C4-2B (cell line): ENCODE measurements around the gene IGF1.

Experiments
- ZFX ChIP-seq: fragments of 450-650 bp; IDR thresholded peaks from 2 replicates; pipeline ENCODE4 v1.6.1; 2017
- TF ChIP-seq, protein P1 (sequence below): fragments of 450-650 bp; conservative IDR thresholded peaks from 2 replicates; pipeline ENCODE4 v1.5.1; 2017; ENCODE audit warnings: mild to moderate bottlenecking

DNA sequence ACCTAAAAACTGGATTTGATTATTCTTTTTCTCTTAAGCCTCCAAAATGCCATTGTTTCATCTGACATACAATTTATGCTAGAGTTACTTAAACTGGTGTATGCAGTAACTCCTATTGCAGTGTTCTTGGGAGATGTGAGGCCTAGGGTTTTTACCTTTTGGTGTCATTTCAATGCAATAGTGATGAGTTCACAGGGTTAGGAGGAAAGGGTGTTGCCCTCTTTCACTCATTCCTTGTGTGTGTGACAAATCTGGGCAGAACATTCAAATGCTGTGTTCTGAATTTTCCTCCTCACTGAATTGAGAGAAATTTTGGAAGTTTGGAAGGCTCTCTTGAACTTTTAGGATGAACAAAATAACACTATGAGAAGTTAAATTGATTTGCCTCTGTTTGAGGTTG, 69.9 kb downstream of the IGF1 start:
- TF ChIP-seq, protein P1, sequence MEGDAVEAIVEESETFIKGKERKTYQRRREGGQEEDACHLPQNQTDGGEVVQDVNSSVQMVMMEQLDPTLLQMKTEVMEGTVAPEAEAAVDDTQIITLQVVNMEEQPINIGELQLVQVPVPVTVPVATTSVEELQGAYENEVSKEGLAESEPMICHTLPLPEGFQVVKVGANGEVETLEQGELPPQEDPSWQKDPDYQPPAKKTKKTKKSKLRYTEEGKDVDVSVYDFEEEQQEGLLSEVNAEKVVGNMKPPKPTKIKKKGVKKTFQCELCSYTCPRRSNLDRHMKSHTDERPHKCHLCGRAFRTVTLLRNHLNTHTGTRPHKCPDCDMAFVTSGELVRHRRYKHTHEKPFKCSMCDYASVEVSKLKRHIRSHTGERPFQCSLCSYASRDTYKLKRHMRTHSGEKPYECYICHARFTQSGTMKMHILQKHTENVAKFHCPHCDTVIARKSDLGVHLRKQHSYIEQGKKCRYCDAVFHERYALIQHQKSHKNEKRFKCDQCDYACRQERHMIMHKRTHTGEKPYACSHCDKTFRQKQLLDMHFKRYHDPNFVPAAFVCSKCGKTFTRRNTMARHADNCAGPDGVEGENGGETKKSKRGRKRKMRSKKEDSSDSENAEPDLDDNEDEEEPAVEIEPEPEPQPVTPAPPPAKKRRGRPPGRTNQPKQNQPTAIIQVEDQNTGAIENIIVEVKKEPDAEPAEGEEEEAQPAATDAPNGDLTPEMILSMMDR, result no peak
- TF ChIP-seq ZFX, result no peak
